Stimulated activated CD4-positive, alpha-beta T cell treated with anti-CD3 and anti-CD28 coated beads, Interleukin-2, amount 100 ng/mL, for 4 hours (primary cell): ENCODE measurements around the gene SCNN1A.

Source experiments
- DNase-seq: peaks from one replicate; pipeline ENCODE4 v3.0.0-alpha.2; 2020; ENCODE audit warnings: low read depth

Gene SCNN1A

DNA sequence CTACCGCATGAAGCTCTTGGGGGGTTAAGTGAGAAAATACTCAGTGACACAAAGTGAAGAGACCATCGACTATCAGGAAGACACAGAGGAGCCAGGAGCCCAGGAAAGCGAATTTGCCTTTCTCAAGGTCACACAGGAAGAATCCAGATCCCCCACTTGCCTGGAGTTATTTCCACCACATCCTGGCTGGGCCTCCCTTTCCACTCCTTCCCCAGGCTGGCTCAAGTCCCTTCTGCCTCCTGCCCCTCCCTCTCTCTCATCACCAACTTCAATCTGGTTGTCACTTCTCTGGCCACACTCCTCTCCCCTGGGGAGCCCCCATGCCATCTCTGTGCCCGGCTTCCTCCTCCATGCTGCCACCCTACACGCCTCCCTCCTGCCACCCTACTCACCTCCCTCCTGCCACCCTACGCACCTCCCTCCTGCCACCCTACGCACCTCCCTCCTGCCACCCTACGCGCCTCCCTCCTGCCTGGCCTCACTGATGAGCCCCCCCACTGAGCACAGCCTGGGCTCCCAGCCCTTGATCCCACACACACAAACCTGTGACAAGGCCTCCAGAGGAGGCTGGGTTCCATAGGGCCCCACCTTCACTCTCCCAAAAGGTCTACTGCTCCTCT lies 6.3 kb downstream of the SCNN1A start:
- no peak for DNase-seq

DNA sequence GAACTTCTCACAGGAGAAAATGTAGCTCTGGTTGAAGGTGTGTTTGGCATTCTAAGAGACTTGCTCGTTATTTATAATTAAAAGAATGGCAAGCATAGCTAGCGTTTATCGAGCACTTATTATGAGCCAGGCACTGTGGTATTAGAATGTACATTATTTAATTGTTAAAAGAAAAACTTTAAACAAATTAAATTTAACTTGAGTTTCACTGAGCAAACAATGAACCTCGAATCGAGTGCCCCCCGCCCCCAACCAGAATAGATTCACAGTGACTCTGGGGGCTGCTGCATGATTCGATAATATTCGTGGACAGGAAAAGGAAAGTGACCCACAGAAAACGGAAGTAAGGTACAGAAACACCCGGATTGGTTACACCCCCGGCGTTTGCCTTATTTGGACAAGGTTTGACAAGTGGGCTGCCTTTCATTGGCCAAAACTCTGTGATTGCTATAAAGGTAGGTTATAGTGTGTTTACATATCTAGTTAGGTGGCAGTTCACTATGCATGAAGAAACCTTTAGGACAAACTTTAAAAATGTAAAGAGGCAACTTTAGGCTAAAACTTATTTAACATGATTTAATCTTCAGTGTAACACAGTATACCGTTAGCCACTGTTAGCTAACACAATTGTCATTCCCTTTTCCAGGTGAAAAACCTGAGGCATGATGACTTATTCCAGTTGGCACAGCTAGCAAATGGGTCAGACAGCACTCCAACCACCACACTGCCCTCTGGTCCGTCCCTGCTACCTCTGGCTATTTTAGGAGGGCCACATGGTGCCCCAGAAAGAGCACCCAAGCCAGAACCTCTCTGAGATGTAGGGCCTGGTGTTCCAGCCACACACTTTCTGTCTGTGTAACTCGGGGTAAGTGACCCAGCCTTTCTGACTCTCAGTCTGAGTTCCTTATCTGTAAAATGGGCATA lies 7.1 kb downstream of the SCNN1A start:
- no peak for DNase-seq

GRCh38 chr12:6367065-6367968 lies 8.0 kb downstream of the SCNN1A start:
- peak; percentile 30 for DNase-seq

- DNase-seq = no peak
These were observed 11.4 kb downstream of the SCNN1A start for GRCh38 chr12:6364044-6364374.

- DNase-seq = peak; percentile 69
These were observed 11.9 kb downstream of the SCNN1A start for GRCh38 chr12:6363330-6364043.

DNA sequence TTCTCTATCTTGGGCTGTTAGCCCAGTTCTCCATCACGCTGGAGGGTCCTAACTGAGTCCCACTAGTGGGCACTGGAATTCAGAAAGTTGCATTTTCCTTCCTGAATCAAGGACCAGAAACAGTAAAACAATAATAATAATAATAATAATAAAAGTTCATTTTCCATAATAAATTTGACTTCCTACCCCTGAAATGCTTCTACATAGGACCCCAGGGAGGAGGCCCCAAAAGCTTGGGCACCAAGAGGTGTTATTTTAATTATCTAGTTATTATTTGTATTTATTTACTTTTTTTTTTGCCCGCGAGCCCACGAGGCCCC lies 12.4 kb downstream of the SCNN1A start:
- DNase-seq = no peak

- DNase-seq = no peak
These were observed 13.0 kb downstream of the SCNN1A start for GRCh38 chr12:6362403-6362802.

- DNase-seq = no peak
These were observed 13.5 kb downstream of the SCNN1A start for GRCh38 chr12:6361834-6362233.

- DNase-seq = no peak
These were observed 14.5 kb downstream of the SCNN1A start for GRCh38 chr12:6360578-6361490.

- DNase-seq = no peak
These were observed 15.2 kb downstream of the SCNN1A start for GRCh38 chr12:6360080-6360571.

DNA sequence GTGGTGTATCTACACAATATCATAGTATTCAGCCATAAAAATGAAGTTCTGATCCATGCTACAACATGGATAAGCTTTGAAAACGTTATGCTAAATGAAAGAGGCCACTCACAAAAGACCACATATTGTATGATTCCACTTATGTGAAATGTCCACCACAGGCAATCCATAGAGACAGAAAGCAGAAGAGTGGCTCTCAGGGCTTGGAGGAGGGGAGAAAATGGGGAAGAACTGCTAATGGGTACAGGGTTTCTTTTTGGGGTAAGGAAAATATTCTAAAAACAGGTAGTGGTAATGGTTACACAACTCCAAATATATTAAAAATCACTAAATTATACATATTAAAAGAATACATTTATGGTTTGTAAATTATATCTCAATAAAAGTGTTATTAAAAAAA lies 16.5 kb downstream of the SCNN1A start:
- no peak for DNase-seq

DNA sequence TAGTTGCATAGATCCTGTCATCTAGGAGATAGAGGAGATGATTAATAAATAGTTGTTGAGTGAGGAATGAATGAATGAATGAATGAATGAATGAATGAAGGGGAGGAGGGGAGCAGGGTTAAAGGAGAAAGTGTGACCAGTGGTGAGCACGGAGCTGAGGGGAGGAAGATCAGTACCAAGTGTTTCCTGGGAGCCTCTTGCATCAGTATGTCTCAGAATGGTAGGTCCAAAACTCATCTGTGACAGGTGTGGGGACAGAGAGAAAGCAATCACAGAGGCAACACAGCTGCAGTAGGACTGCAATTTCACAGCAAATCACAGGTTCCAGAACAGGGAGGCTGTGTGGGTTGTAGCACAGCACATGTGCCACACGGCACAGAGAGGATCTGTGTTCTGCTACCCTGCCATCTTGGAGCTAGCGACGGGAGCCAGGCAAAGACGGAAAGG lies 19.0 kb downstream of the SCNN1A start:
- no peak for DNase-seq

GRCh38 chr12:6355491-6356373 lies 19.6 kb downstream of the SCNN1A start:
- no peak for DNase-seq

- DNase-seq = no peak
These were observed 20.6 kb downstream of the SCNN1A start for GRCh38 chr12:6354495-6355393.

DNA sequence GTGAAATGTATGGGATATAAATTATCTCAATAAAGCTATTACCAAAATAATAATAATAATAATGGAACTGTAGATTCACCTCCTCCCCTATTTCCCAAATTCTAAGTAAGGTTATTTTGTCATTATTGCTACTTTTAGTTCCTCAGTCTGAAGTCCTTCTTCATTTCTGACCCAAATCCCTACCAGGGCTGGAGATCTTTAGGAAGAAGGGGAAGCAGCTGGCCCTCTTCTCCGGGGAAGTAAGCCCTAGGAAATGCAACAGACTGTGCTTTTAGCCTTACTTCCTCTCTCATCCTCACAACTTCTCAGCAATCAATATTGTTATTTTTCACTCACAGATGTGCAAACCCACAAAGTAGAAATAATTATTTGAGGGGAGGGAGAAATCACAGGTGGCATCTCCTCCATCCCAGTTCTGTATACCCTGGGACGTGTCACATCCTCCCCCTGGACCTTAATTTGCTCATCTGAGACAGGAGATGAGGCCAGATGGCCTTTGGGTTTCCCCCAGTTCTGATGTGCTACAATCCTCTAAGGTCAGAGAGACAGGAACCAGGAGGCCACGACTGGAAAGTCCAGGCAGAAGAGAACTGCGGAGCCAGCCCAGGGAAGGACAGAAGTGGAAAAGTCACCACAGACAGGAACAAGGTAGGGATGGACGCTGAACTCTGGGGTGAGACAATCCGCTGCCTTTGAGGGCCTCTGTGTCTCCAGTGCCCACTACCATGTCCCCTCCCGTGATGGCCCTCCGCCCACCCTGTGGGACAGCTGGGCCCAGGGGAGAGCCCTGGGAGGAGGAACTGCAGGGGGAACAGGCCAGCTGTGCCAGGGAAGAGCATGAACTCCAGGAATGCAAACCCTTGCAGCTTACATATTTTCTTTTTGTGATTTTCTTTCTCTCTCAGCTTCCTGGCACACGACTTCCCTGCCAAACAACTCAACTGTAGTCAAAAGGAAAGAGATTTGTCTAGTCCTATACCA lies 22.9 kb downstream of the SCNN1A start:
- no peak for DNase-seq

GRCh38 chr12:6351622-6352021 lies 23.7 kb downstream of the SCNN1A start:
- DNase-seq = no peak
